HK-2 (cell line): ENCODE data around the gene PADI3.
"Not testable (repeated sequence)": the region's sequence is repeated elsewhere in the genome, so short reads cannot be mapped to it uniquely, and the experiment has no call there.

ENCODE experiments used
- DNase-seq: peaks from one replicate; pipeline ENCODE4 v3.0.0-alpha.2; 2018; ENCODE audit not compliant: unreplicated experiment

The PADI3 gene

GRCh38 chr1:17301767-17302166 is 52.9 kb downstream of the PADI3 start:
- no peak for DNase-seq

GRCh38 chr1:17304151-17304825 is 55.4 kb downstream of the PADI3 start:
- no peak for DNase-seq

- no peak for DNase-seq
Observed at GRCh38 chr1:17304826-17305175, 55.9 kb downstream of the PADI3 start.

- no peak for DNase-seq
Observed at GRCh38 chr1:17305576-17306095, 56.7 kb downstream of the PADI3 start.

GRCh38 chr1:17306407-17306806 is 57.5 kb downstream of the PADI3 start:
- no peak for DNase-seq

- DNase-seq, result no peak
Observed at GRCh38 chr1:17306921-17307320, 58.0 kb downstream of the PADI3 start.

- DNase-seq, result no peak
Observed at GRCh38 chr1:17307329-17307728, 58.4 kb downstream of the PADI3 start.

GRCh38 chr1:17307946-17308345 is 59.0 kb downstream of the PADI3 start, which contains the start of gene PADI4:
TSS of gene PADI4 (plus strand) at chr1:17308197. CDS start at chr1:17308223, 26 bp downstream.
- DNase-seq, result no peak

- no peak for DNase-seq
Observed at GRCh38 chr1:17308593-17308992, 59.7 kb downstream of the PADI3 start.

GRCh38 chr1:17309426-17310067 is 60.6 kb downstream of the PADI3 start:
- no peak for DNase-seq

GRCh38 chr1:17310068-17310640 is 61.3 kb downstream of the PADI3 start:
- no peak for DNase-seq

- no peak for DNase-seq
Observed at GRCh38 chr1:17313530-17314309, 64.8 kb downstream of the PADI3 start.

GRCh38 chr1:17314491-17314971 is 65.6 kb downstream of the PADI3 start:
- DNase-seq, result no peak

GRCh38 chr1:17315542-17316130 is 66.7 kb downstream of the PADI3 start:
- DNase-seq, result no peak

GRCh38 chr1:17316704-17317103 is 67.8 kb downstream of the PADI3 start:
- DNase-seq, result no peak

- DNase-seq, result no peak
Observed at GRCh38 chr1:17318262-17318661, 69.4 kb downstream of the PADI3 start.

- DNase-seq, result no peak
Observed at GRCh38 chr1:17319561-17320350, 70.9 kb downstream of the PADI3 start.

GRCh38 chr1:17321857-17322390 is 73.0 kb downstream of the PADI3 start:
- DNase-seq, result not testable (repeated sequence)

GRCh38 chr1:17328855-17329254 is 80.0 kb downstream of the PADI3 start:
- no peak for DNase-seq

- DNase-seq, result no peak
Observed at GRCh38 chr1:17329610-17330009, 80.7 kb downstream of the PADI3 start.

- no peak for DNase-seq
Observed at GRCh38 chr1:17330856-17331255, 82.0 kb downstream of the PADI3 start.
